Measurements from ENCODE around the gene PCYT1A.
"Not testable (repeated sequence)": the region's sequence is repeated elsewhere in the genome, so short reads cannot be mapped to it uniquely, and the experiment has no call there.

The PCYT1A gene

DNA sequence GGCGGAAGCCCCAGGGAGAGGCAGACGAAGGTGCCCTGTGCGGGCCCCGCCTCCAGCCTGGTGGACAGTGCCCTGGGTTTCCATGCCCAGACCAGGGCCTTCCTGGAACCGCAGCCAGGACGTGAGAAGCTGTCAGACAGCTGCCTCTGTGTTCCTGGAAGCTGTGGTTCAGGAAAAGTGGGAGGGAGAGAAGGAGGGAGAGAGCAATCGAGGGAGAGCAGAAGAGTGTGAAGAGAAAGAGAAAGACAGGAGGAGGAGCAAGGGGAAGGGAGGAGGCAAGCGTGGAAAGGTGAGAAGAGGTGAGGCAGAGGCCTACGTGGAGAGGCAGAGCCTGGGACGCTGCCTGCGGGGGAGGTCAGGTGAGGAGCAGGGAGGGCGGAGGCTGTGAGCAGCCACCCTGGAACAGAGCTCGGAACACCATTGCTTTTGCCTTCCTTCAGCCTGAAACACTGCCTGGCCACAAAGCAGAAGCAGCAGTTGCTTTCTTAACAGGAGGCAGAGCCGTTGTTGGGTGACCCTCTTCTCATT lies 94.9 kb downstream of the PCYT1A start:
- DNase-seq (ENCODE audit: low read depth in 2 of 2): no peak

- DNase-seq (ENCODE audit: low read depth in 2 of 2): peak in 1 of 2 donors; percentile 41
Measured at GRCh38 chr3:196192036-196192523, 95.4 kb downstream of the PCYT1A start.

- no peak for DNase-seq (ENCODE audit: low read depth in 2 of 2)
Measured at GRCh38 chr3:196189566-196190347, 97.8 kb downstream of the PCYT1A start.

DNA sequence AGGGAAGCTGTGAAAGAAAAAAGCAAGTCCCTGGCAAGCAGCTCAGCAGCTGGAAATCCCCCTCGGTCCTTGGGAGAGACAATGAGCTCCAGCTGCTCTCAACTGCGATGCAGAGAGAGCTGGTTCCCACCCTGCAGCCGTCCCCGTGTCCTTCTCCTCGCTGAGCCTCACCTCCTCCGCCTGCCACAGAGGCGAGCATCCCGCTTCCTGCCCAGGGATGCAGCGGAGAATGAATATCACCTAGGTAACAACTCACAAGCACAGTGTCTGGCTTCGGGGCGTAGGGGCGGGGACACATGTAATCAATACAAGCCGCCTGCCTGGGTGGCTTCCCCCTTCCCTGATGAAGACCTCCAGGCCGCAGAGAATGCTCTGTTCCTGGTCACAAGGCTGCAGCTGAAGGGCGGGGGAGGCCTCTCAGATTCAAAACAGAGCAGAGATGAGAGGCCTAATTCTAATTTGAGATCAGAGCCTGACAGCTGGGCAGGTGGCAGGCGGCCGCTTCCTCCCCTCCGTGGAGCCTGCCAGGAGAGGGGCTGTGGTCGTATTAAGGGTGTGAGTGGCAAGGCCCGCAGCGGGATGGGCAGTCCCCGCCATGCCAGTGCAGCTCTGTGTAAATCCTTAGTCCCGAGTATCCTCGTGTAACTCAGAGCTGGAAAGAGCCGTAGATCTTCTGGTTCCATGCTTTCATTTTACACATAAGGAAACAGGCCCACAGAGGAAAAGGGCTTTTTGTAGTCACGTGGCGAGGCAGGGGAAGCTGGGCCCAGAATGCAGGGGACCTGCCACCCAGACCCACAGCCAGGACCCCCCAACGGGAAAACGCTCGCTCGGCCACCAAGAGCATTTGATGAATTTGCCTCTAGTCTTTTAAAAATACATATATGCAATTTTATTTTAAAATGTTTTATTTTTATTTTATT lies 100.6 kb downstream of the PCYT1A start:
- no peak for DNase-seq (ENCODE audit: low read depth in 2 of 2)

DNA sequence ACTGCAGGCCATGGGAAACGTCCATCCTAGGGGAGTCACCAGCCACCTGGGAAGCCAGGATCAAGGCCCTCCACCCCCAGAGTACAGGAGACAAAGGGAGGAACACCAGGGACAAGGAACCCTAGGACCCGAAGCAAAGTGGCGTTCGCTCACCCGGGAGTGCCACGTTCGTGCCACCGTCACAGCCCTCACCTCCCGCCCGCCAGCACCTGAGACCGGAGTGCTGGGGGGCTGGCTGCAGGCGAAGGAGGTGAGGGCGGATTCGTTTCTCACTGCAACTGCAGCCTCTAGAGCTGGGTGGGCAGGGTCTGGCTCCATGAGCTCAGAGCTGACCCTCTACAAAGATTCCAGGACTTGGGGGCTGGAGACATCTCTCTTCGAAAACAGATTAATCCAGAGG lies 102.6 kb downstream of the PCYT1A start:
- DNase-seq (ENCODE audit: low read depth in 2 of 2): no peak

GRCh38 chr3:196184169-196184432 lies 103.4 kb downstream of the PCYT1A start:
- not testable (repeated sequence) for DNase-seq (ENCODE audit: low read depth in 2 of 2)

- DNase-seq (ENCODE audit: low read depth in 2 of 2): no peak
Measured at GRCh38 chr3:196181127-196181546, 106.4 kb downstream of the PCYT1A start.

DNA sequence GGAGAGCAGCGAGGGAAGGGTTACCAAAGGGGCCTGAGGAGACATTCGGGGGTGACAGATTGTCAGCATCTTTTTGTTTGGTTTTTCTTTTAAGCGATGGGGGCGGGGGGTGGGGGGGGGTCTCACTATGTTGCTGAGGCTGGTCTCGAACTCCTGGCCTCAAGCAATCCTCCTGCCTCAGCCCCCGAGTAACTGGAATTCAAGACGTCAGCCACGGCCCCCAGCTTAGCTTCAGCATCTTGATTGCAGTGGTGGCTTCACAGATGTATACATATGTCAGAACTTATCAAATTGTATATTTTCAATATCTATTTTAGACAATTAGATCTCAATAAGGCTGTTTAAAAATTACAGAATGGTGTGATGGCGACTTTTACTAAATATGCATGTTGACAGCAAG lies 107.2 kb downstream of the PCYT1A start:
- DNase-seq (ENCODE audit: low read depth in 2 of 2): no peak

Data from stimulated activated CD8-positive, alpha-beta memory T cell treated with anti-CD3 and anti-CD28 coated beads, Interleukin-7, amount 100 ng/mL, for 4 hours (primary cell).